HEK293 (cell line): ENCODE data around the gene SPATA6L.

Source experiments
- CTCF ChIA-PET: fragments of 350-600 bp; formaldehyde crosslinking; extraction: SDS; loops from one replicate; lab custom pipeline; 2021; ENCODE audit warnings: antibody characterized with exemption; lab: Yijun Ruan, JAX
- POLR2A ChIA-PET: fragments of 300-600 bp; formaldehyde crosslinking; extraction: SDS; loops from one replicate; lab custom pipeline; 2020; ENCODE audit warnings: antibody characterized with exemption, inconsistent platforms; lab: Yijun Ruan, JAX
- H3K27ac ChIP-seq: fragments of 200-500 bp; sonication (Bioruptor generic); 2 replicates; pipeline ENCODE4 v1.5.1; 2014; ENCODE audit warnings: low read depth, low read length, control low read depth, inconsistent platforms; ENCODE audit errors: extremely low read depth
- H3K36me3 ChIP-seq, 2 experiments: fragments of 200-500 bp in 1 of 2; sonication (Bioruptor generic) in 1 of 2; 1 replicate in 1 of 2; 2 replicates in 1 of 2; pipeline ENCODE4 v1.5.1; 2014 to 2017; ENCODE audit warnings: inconsistent platforms in 2 of 2, low read length in 2 of 2; ENCODE audit not compliant: control insufficient read depth in 2 of 2, insufficient read depth in 1 of 2
- H3K4me1 ChIP-seq: fragments of 200-500 bp; sonication (Bioruptor generic); 2 replicates; pipeline ENCODE4 v1.5.1; 2014; ENCODE audit warnings: mild to moderate bottlenecking, low read length, inconsistent platforms; ENCODE audit not compliant: control insufficient read depth, insufficient read depth
- H3K4me3 ChIP-seq: 2 replicates; pipeline ENCODE4 v1.5.1; 2011; ENCODE audit warnings: low read depth, mild to moderate bottlenecking, control low read depth, low read length, moderate library complexity
- H3K9me3 ChIP-seq: fragments of 200-500 bp; sonication (Bioruptor generic); 2 replicates; pipeline ENCODE4 v1.5.1; 2014; ENCODE audit warnings: low read depth, low read length, inconsistent platforms; ENCODE audit not compliant: control insufficient read depth, insufficient read depth
- IKZF3 ChIP-seq: fragments of 450-650 bp; IDR thresholded peaks from 2 replicates; pipeline ENCODE4 v1.5.0; 2018; ENCODE audit warnings: missing biosample characterization, mild to moderate bottlenecking, missing genetic modification characterization, moderate library complexity
- KLF7 ChIP-seq: fragments of 450-650 bp; formaldehyde crosslinking; IDR thresholded peaks from 2 replicates; pipeline ENCODE4 v1.5.1; 2016; ENCODE audit warnings: missing biosample characterization, missing genetic modification characterization, borderline replicate concordance
- PRDM2 ChIP-seq: fragments of 450-650 bp; formaldehyde crosslinking; IDR thresholded peaks from 2 replicates; pipeline ENCODE4 v1.5.1; 2016; ENCODE audit warnings: missing biosample characterization, missing genetic modification characterization, borderline replicate concordance
- ZNF146 ChIP-seq: fragments of 450-650 bp; formaldehyde crosslinking; IDR thresholded peaks from 2 replicates; pipeline ENCODE4 v1.5.1; 2016; ENCODE audit warnings: missing biosample characterization, missing genetic modification characterization
- ZNF280C ChIP-seq: fragments of 450-650 bp; formaldehyde crosslinking; IDR thresholded peaks from 2 replicates; pipeline ENCODE4 v1.5.1; 2016; ENCODE audit warnings: missing biosample characterization, missing genetic modification characterization
- ZNF292 ChIP-seq: fragments of 450-650 bp; formaldehyde crosslinking; IDR thresholded peaks from 2 replicates; pipeline ENCODE4 v1.5.1; 2016; ENCODE audit warnings: low read depth, missing biosample characterization, missing genetic modification characterization, borderline replicate concordance
- ZNF302 ChIP-seq: fragments of 450-650 bp; formaldehyde crosslinking; IDR thresholded peaks from 2 replicates; pipeline ENCODE4 v1.5.1; 2016; ENCODE audit warnings: missing biosample characterization, missing genetic modification characterization, low read depth
- ZNF544 ChIP-seq: fragments of 450-650 bp; formaldehyde crosslinking; IDR thresholded peaks from 2 replicates; pipeline ENCODE4 v1.5.0; 2017; ENCODE audit warnings: missing biosample characterization, missing genetic modification characterization
- ZNF623 ChIP-seq: fragments of 450-650 bp; formaldehyde crosslinking; IDR thresholded peaks from 2 replicates; pipeline ENCODE4 v1.5.1; 2016; ENCODE audit warnings: missing biosample characterization, missing genetic modification characterization
- ZNF654 ChIP-seq: fragments of 450-650 bp; formaldehyde crosslinking; IDR thresholded peaks from 2 replicates; pipeline ENCODE4 v1.5.1; 2016; ENCODE audit warnings: low read depth, missing biosample characterization, missing genetic modification characterization
- ZNF707 ChIP-seq: fragments of 450-650 bp; formaldehyde crosslinking; IDR thresholded peaks from 2 replicates; pipeline ENCODE4 v1.5.1; 2016; ENCODE audit warnings: missing biosample characterization, missing genetic modification characterization
- ZNF747 ChIP-seq: fragments of 450-650 bp; formaldehyde crosslinking; IDR thresholded peaks from 2 replicates; pipeline ENCODE4 v1.5.1; 2016; ENCODE audit warnings: missing biosample characterization, missing genetic modification characterization
- ZSCAN5A ChIP-seq: fragments of 450-650 bp; formaldehyde crosslinking; IDR thresholded peaks from 2 replicates; pipeline ENCODE4 v1.5.1; 2016; ENCODE audit warnings: missing biosample characterization, missing genetic modification characterization
- TF ChIP-seq, protein P1 (sequence below): fragments of 450-650 bp; IDR thresholded peaks from 2 replicates; pipeline ENCODE4 v1.5.1; 2018; ENCODE audit warnings: missing biosample characterization, mild to moderate bottlenecking, missing genetic modification characterization

SPATA6L gene

GRCh38 chr9:4671737-4672136 lies 5.5 kb upstream of the SPATA6L start:
- ChIA-PET CTCF (interaction anchor here (2.3 kb wide), 1 partner anchor 10 kb away, joined by 6 read pairs; the partner anchor contains the start of gene PLPP6), POLR2A (no interaction called here)
- no peaks in the 10 kb centered on the region for H3K36me3 ChIP-seq
- no peaks in the 10 kb centered on the region for H3K9me3 ChIP-seq
- TF ChIP-seq ZNF280C (tag by site-specific recombination), result no peak
- TF ChIP-seq ZNF302 (tag by site-specific recombination), result no peak
- no peak for TF ChIP-seq ZNF707 (tag by site-specific recombination)
- TF ChIP-seq ZNF544, result no peak
- no peaks in the 10 kb centered on the region for H3K4me1 ChIP-seq
- no peak overlapping the region for H3K4me3 ChIP-seq
- no peak overlapping the region for H3K27ac ChIP-seq

DNA sequence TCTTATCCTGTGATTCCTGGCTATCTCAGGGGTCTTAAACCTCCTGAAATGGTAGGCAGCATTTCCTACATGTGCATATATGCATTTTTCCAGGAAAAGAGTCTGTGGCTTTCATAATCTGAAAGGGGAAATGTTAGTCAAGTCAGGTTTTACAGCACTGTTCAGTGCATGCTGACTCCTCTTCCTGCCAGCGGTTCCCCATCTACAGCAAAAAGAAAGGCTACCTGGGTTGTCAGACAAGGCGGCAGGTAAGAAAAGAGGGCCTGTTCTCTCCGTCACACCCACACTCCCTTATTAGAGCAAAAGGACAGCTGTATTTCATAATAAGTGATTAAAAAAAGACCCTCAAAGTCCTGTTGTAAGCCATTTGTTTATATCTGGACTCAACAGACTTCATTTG lies 4.3 kb upstream of the SPATA6L start:
- TF ChIP-seq KLF7, result no peak
- TF ChIP-seq, protein P1, sequence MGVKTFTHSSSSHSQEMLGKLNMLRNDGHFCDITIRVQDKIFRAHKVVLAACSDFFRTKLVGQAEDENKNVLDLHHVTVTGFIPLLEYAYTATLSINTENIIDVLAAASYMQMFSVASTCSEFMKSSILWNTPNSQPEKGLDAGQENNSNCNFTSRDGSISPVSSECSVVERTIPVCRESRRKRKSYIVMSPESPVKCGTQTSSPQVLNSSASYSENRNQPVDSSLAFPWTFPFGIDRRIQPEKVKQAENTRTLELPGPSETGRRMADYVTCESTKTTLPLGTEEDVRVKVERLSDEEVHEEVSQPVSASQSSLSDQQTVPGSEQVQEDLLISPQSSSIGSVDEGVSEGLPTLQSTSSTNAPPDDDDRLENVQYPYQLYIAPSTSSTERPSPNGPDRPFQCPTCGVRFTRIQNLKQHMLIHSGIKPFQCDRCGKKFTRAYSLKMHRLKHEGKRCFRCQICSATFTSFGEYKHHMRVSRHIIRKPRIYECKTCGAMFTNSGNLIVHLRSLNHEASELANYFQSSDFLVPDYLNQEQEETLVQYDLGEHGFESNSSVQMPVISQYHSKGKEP (tag by site-specific recombination), result no peak
- H3K36me3 ChIP-seq, result no peaks in the 10 kb centered on the region
- no peaks in the 10 kb centered on the region; the same call in 1 of the 2 replicates for H3K4me1 ChIP-seq
- ChIA-PET CTCF (interaction anchor here (0.6 to 2.3 kb wide), 2 partner anchors 9 to 317 kb away, joined by 3 to 6 read pairs; partner anchors contain the start of gene PLPP6), POLR2A (no interaction called here)
- H3K4me3 ChIP-seq, result no peak overlapping the region
- H3K27ac ChIP-seq, result no peak overlapping the region
- H3K9me3 ChIP-seq, result no peaks in the 10 kb centered on the region

DNA sequence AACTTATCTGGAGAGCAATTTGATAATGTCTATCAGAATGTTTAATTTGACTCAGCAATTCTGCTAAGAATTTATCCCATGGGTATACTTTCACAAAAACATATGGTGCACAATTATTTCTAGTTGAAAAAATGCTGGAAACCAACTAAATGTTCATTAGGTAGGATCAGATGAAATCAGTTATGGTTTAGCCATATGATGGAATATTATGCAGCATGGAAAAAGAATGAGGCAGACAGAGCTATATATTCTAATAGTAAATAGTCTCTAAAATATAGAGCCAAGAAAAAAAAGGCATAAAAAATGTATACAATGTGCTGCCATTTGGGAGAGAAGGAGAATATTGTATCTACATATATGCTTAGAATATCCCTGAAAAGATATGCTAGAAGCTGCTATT lies 3.6 kb upstream of the SPATA6L start:
- POLR2A ChIA-PET, result no interaction called here
- no peaks in the 10 kb centered on the region for H3K36me3 ChIP-seq
- TF ChIP-seq ZNF302 (tag by site-specific recombination) (no peak), ZNF146 (tag by site-specific recombination) (peak; percentile 89), ZNF292 (tag by site-specific recombination) (no peak), ZNF747 (tag by site-specific recombination) (no peak), ZSCAN5A (no peak), IKZF3 (tag by site-specific recombination) (no peak), PRDM2 (tag by site-specific recombination) (no peak), ZNF623 (tag by site-specific recombination) (no peak), ZNF654 (tag by site-specific recombination) (no peak)
- TF ChIP-seq, all 188 proteins: peak for 1
- Histone ChIP-seq H3K4me1 (peaks cover 5% of the 10 kb centered on the region), H3K27ac (no peak overlapping the region), H3K4me3 (no peak overlapping the region), H3K9me3 (no peaks in the 10 kb centered on the region)
- CTCF ChIA-PET, result interaction anchor here (2.3 kb wide), 1 partner anchor 8 kb away, joined by 6 read pairs; the partner anchor contains the start of gene PLPP6
